Smooth muscle cell (in vitro differentiated cells): ENCODE measurements around the gene CDCA4. TPM values are rescaled to one million over a fixed set of nuclear protein-coding genes. Genes with fewer than 3 reads are reported as not detected.

Source experiments
- DNase-seq: peaks from one replicate; lab custom pipeline; 2025; ENCODE audit not compliant: unreplicated experiment; lab: John Stamatoyannopoulos, UW
- H2AFZ ChIP-seq: fragments of 200-600 bp; sonication (generic); 2 replicates; pipeline ENCODE4 v1.6.0; 2016; ENCODE audit warnings: antibody characterized with exemption, low read depth, mild to moderate bottlenecking
- H3F3A ChIP-seq: fragments of 200-600 bp; sonication (generic); 2 replicates; pipeline ENCODE4 v1.6.0; 2017; ENCODE audit warnings: antibody characterized with exemption, low read depth
- H3K27ac ChIP-seq: fragments of 200-600 bp; sonication (generic); 2 replicates; pipeline ENCODE4 v1.5.1; 2016; ENCODE audit warnings: low read depth, mild to moderate bottlenecking
- H3K27me3 ChIP-seq: fragments of 200-600 bp; sonication (generic); 2 replicates; pipeline ENCODE4 v1.6.1; 2016; ENCODE audit warnings: low read depth, mild to moderate bottlenecking
- H3K36me3 ChIP-seq: fragments of 200-600 bp; sonication (generic); 2 replicates; pipeline ENCODE4 v1.5.1; 2016; ENCODE audit warnings: low read depth
- H3K4me1 ChIP-seq: fragments of 200-600 bp; sonication (generic); 2 replicates; pipeline ENCODE4 v1.5.1; 2016; ENCODE audit warnings: low read depth
- H3K4me2 ChIP-seq: fragments of 200-600 bp; sonication (generic); 2 replicates; pipeline ENCODE4 v1.6.0; 2016; ENCODE audit warnings: mild to moderate bottlenecking
- H3K4me3 ChIP-seq: fragments of 200-600 bp; sonication (generic); 2 replicates; pipeline ENCODE4 v1.5.1; 2016; ENCODE audit warnings: mild to moderate bottlenecking
- H3K79me2 ChIP-seq: fragments of 200-600 bp; sonication (generic); 2 replicates; pipeline ENCODE4 v1.6.0; 2016; ENCODE audit warnings: low read depth, mild to moderate bottlenecking
- H3K9ac ChIP-seq: fragments of 200-600 bp; sonication (generic); 2 replicates; pipeline ENCODE4 v1.6.0; 2016; ENCODE audit warnings: low read depth
- H3K9me3 ChIP-seq: fragments of 200-600 bp; sonication (generic); replicated peaks from 2 replicates; pipeline ENCODE4 v1.5.1; 2016; ENCODE audit warnings: low read depth
- H4K20me1 ChIP-seq: fragments of 200-600 bp; sonication (generic); 2 replicates; pipeline ENCODE4 v1.6.0; 2016; ENCODE audit warnings: low read depth
- WGBS: methylation state at CpG from one replicate; pipeline ENCODE4 v1.1.7; 2016; ENCODE audit warnings: low lambda C conversion rate; 5-methylcytosine and 5-hydroxymethylcytosine counted together
- polyA plus RNA-seq: library from polyadenylated mRNA; unstranded; fragments of >200 nt; fragmentation: Nextera tagmentation; extraction: Ambion mirVana; gene quantifications from 2 replicates; pipeline ENCODE4 v1.2.1, GENCODE V29; 2016
- total RNA-seq: library from RNA; depleted of rRNA; stranded (reverse); fragments of >200 nt; gene quantifications from 2 replicates; pipeline ENCODE4 v1.2.3, GENCODE V29; 2014
- TF ChIP-seq, protein P1 (sequence below): fragments of 200-600 bp; sonication (generic); IDR thresholded peaks from 2 replicates; pipeline ENCODE4 v1.5.1; 2017; ENCODE audit warnings: borderline replicate concordance, mild to moderate bottlenecking, antibody characterized with exemption; ENCODE audit not compliant: insufficient read depth, poor library complexity, severe bottlenecking

Gene CDCA4
- total and polyA plus RNA-seq, 2 experiments from 2014 or later = 15.1 to 23.5 TPM

DNA sequence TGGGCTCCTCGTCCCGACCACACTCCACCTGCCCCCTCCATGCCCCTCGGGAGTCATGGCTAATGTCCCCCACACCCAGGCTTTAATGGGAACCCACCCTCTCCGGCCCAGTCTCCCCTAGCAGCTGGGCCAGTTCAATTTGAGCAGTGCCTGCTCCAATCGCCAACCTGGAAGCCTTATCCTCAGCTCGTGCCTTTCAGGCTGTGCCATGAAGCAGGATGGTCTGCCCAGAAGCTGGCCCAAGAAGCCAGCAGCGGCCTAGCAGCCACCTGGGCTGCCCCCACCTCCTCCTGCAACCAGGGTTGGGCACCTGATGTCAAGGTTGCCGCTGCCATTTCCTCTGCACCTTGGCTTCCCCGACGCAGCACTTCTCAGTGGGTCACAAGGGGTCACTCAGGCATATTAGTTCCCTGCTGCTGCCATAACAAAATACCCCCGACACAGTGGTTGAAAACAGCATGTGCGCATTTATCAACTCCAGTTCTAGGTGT lies 37.6 kb downstream of the CDCA4 start:
- no peaks in the 10 kb centered on the region for H4K20me1 ChIP-seq
- H3K27ac ChIP-seq = no peak overlapping the region
- no peak overlapping the region for H3K4me3 ChIP-seq
- TF ChIP-seq, protein P1, sequence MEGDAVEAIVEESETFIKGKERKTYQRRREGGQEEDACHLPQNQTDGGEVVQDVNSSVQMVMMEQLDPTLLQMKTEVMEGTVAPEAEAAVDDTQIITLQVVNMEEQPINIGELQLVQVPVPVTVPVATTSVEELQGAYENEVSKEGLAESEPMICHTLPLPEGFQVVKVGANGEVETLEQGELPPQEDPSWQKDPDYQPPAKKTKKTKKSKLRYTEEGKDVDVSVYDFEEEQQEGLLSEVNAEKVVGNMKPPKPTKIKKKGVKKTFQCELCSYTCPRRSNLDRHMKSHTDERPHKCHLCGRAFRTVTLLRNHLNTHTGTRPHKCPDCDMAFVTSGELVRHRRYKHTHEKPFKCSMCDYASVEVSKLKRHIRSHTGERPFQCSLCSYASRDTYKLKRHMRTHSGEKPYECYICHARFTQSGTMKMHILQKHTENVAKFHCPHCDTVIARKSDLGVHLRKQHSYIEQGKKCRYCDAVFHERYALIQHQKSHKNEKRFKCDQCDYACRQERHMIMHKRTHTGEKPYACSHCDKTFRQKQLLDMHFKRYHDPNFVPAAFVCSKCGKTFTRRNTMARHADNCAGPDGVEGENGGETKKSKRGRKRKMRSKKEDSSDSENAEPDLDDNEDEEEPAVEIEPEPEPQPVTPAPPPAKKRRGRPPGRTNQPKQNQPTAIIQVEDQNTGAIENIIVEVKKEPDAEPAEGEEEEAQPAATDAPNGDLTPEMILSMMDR = no peak
- H2AFZ ChIP-seq = no peak overlapping the region
- DNase-seq = no peak
- no peaks in the 10 kb centered on the region for H3K9me3 ChIP-seq
- H3K4me2 ChIP-seq = no peak overlapping the region
- H3F3A ChIP-seq = no peaks in the 10 kb centered on the region
- H3K4me1 ChIP-seq = peaks cover 9% of the 10 kb centered on the region
- WGBS = 86% methylated on average over 9 of the region's 12 CpGs
- H3K27me3 ChIP-seq = no peaks in the 10 kb centered on the region
- no peak overlapping the region for H3K9ac ChIP-seq
- H3K36me3 ChIP-seq = no peaks in the 10 kb centered on the region
- no peaks in the 10 kb centered on the region for H3K79me2 ChIP-seq

DNA sequence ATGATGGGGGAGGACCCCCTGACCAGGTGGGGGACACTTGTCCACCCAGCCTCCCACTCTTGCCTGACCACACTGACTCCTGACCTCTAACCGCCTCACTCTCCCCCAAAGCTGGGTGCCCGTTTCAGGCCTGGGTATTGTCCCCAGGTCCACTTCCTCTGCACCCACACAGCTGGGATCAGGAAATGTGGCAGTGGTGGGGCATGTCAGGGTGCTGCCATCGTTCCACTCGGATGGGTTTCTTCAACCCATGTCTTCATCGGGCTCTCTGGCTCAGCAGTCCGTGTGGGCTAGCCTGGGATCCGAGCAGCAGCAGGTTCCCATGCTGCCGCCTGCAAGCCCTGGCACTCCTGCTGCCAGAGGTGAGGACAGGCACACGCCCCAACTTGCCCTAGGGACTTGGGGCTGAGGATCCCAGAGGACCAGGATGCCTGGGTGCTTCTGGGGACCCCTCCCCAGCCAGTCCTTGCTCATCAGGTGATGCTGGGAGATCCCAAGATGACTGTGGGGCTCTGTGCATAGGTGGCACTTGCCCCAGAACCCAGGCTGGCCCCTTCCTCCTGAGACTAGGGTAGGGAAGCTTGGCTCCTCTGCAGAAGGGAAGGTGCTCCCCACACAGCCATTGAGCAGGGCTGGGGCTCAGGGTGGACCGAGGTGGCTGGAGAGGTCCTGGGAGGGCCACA lies 38.2 kb downstream of the CDCA4 start:
- Histone ChIP-seq H3K79me2 (no peaks in the 10 kb centered on the region), H2AFZ (no peak overlapping the region)

DNA sequence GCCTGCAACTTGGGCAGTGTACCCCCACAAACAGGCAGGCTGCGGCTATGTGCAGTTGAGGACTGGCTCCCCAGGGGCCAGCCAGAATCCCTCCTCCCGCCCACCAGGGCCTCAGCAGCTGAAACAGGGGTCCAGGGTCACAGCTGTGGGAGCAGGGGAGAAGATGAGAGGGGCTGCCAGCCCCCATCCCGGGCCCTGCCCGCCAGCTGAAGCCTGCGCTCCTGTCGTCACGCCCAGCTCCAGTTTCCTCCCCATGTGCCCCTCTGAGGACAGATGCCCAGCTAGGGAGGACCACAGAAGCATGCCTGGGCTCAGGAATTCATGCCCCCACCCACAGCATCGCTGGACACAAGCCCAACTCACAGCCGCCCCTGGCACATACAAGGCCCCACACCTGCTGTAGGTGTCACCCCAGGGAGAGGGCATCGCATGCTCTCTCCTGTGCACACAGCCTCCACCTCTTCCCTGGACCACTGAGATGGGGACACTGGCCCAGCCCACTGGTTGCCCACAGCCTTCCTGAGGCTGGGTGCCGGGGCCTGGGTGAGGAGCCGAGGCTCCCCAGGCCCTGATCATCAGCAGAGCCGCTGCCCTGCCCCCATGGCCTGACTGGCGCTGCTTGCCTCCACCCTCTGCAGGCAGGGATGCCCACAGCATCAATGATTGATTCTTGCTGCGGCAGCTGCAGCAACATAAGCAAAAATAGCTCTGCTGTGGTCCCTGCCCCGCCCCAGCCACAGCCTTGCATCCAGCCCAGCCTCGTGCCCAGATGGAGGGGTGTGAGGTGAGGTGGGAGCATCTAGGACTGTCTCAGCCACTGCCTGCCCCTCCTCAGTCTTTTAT lies 39.0 kb downstream of the CDCA4 start:
- Histone ChIP-seq H3K4me3 (no peak overlapping the region), H3K9ac (no peak overlapping the region), H3K9me3 (no peaks in the 10 kb centered on the region), H3K79me2 (no peaks in the 10 kb centered on the region), H3K27me3 (no peaks in the 10 kb centered on the region), H3F3A (no peaks in the 10 kb centered on the region), H3K36me3 (no peaks in the 10 kb centered on the region), H4K20me1 (no peaks in the 10 kb centered on the region), H2AFZ (no peak overlapping the region), H3K4me1 (peaks cover 13% of the 10 kb centered on the region), H3K27ac (no peak overlapping the region), H3K4me2 (no peak overlapping the region)
- no peak for DNase-seq
- 91% methylated on average over 17 of the region's 17 CpGs for WGBS
- TF ChIP-seq, protein P1 = no peak

More for the DNA sequence above, 38.2 kb downstream of the CDCA4 start:
- no peak overlapping the region for H3K4me2 ChIP-seq
- TF ChIP-seq, protein P1 = no peak
- WGBS = 85% methylated on average over 10 of the region's 10 CpGs
- H3K4me1 ChIP-seq = peaks cover 10% of the 10 kb centered on the region
- no peaks in the 10 kb centered on the region for H3K36me3 ChIP-seq
- DNase-seq = no peak
- no peaks in the 10 kb centered on the region for H3K9me3 ChIP-seq
- H3K9ac ChIP-seq = no peak overlapping the region
- H3K4me3 ChIP-seq = no peak overlapping the region
- no peak overlapping the region for H3K27ac ChIP-seq
- no peaks in the 10 kb centered on the region for H3K27me3 ChIP-seq
- no peaks in the 10 kb centered on the region for H4K20me1 ChIP-seq
- H3F3A ChIP-seq = no peaks in the 10 kb centered on the region
